RCC 7860 (cell line): ENCODE results near the gene GAB2.
"Not testable (repeated sequence)": the region's sequence is repeated elsewhere in the genome, so short reads cannot be mapped to it uniquely, and the experiment has no call there.

Experiments used
- DNase-seq: peaks from one replicate; pipeline ENCODE4 v3.0.0-alpha.2; 2015; ENCODE audit warnings: low spot score
- FAIRE-seq: peaks from 2 replicates; lab custom pipeline; 2012; peaks lifted over from hg19 to GRCh38; lab: Jason Lieb, UNC

Gene GAB2

GRCh38 chr11:78193806-78194205 is 223.8 kb downstream of the GAB2 start:
- no peak for FAIRE-seq

DNA sequence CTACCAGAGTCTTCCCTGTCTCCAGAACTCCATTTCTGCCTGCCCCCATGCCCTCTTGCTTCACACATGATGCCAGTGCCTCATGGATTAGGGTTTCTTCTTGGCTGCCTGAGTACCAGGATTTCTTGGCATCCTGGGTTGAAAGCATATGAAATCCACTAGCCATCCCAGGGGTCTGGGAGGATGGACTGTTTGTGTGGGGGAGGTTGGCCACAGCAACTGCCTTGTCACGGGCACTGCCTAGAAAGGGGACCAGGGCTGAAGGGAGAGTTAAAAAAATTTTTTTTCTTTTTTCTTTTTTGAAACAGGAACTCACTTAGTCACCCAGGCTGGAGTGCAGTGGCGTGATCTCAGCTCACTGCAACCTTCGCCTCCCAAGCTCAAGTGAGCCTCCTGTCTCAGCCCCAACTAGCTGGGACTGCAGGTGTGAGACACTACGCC is 224.7 kb downstream of the GAB2 start:
- DNase-seq, result no peak
- FAIRE-seq, result no peak

More at GRCh38 chr11:78193806-78194205, 223.8 kb downstream of the GAB2 start:
- no peak for DNase-seq

- DNase-seq (no peak), FAIRE-seq (no peak)
Observed at GRCh38 chr11:78192223-78192719, 225.3 kb downstream of the GAB2 start.

DNA sequence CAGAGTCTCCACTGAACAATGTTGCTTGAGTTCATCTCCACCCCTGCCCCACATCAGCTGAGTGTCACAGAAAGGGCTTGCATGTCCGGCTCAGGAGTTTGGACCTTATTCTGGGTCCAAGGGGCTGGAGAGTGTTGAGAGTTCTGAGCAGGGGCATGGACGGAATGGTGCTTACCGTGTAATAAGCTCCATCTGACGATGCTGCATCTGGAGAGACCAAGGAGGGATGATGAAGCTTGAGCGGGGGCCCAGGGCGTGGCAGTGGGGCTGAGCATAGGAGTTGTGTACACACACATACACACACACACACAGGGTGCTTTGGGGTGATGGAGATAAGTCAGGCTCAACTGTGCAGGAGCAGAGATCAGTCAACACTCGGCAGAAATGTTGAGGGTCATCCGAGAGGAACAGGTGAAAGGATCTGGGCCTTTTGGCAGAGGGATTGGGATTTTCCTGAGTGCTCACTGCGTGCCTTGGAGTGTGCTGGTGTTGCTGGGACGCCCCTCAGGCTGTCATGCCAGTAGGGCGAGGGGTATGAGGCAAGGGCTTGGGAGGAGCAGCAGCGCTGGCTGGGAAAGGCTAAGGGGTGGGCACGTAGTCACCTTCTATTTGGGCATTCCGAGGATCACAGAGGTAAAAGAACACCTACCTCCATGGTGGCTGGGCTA is 226.6 kb downstream of the GAB2 start:
- DNase-seq (no peak), FAIRE-seq (no peak)

- DNase-seq, result no peak
- no peak for FAIRE-seq
Observed at GRCh38 chr11:78190374-78190773, 227.2 kb downstream of the GAB2 start.

GRCh38 chr11:78189851-78190250 is 227.8 kb downstream of the GAB2 start:
- FAIRE-seq (no peak), DNase-seq (no peak)

GRCh38 chr11:78189174-78189724 is 228.4 kb downstream of the GAB2 start:
- FAIRE-seq (no peak), DNase-seq (no peak)

DNA sequence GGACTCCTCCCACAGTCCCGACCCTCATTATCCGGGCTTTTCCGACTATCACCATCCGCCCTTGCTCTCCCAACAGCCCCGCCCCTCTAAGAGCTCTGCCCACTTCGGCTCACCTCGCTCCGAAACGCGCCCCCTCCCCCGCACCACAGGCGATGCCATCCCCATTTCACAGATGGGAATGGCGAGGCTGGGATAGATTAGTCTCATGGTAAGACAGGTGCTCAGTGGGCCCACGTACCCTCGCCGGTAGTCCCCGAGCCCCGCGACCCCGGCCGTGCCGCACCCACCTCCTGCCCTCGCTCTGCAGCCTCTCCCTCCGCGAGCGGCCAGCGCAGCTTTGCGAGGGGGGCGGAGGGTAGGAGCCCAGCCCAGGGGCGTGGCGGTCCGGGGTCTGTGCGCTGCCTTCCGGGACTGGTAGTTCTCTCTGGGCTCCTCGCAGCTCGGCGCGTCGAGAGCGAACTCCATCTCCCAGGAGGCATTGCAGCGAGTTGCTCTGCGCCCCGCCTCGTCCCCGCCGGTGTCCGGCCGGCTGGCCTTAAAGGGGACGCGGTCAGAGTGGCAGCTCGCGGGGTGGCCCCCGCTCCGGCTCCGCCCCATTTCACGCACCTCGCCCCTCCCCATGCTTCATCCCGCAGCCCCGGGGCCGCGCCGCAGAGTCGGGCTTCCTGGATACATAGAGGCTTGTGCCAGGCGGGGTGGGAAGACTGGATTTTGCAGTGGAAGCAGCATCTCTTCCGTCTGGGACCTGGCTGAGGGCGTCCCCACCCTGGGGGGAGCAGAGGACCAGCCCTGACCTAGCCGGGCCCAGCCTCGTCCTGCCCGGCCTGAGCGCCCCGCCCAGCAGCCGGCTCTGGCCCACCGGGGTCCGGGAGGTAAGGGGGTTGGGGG is 229.1 kb downstream of the GAB2 start, which contains the start of the genes KCTD21 and USP35:
Gene KCTD21, minus strand, starts transcription at position 341 of the 888 bp plus-strand sequence. CDS start 14,072 bp downstream, outside the sequence.
Gene USP35, plus strand, starts transcription at position 634 of the 888 bp plus-strand sequence. CDS start 7,327 bp downstream, outside the sequence.
- FAIRE-seq (no peak), DNase-seq (peak; percentile 87)

- DNase-seq, result peak; percentile 11
- no peak for FAIRE-seq
Observed at GRCh38 chr11:78187366-78188285, 230.0 kb downstream of the GAB2 start.

- DNase-seq (no peak), FAIRE-seq (no peak)
Observed at GRCh38 chr11:78181185-78181584, 236.4 kb downstream of the GAB2 start.

- no peak for FAIRE-seq
Observed at GRCh38 chr11:78180751-78181150, 236.9 kb downstream of the GAB2 start.

GRCh38 chr11:78179459-78180071 is 238.1 kb downstream of the GAB2 start:
- no peak for FAIRE-seq

More at GRCh38 chr11:78180751-78181150, 236.9 kb downstream of the GAB2 start:
- no peak for DNase-seq

GRCh38 chr11:78177216-78177615 is 240.4 kb downstream of the GAB2 start:
- no peak for DNase-seq

More at GRCh38 chr11:78179459-78180071, 238.1 kb downstream of the GAB2 start:
- DNase-seq, result no peak

GRCh38 chr11:78176605-78177141 is 240.9 kb downstream of the GAB2 start:
- DNase-seq (no peak), FAIRE-seq (no peak)

More at GRCh38 chr11:78177216-78177615, 240.4 kb downstream of the GAB2 start:
- FAIRE-seq, result no peak

- FAIRE-seq, DNase-seq: not testable (repeated sequence)
Observed at GRCh38 chr11:78175862-78176261, 241.8 kb downstream of the GAB2 start.

GRCh38 chr11:78171951-78172350 is 245.7 kb downstream of the GAB2 start:
- DNase-seq (no peak), FAIRE-seq (no peak)

GRCh38 chr11:78170874-78171549 is 246.6 kb downstream of the GAB2 start:
- FAIRE-seq (no peak), DNase-seq (no peak)

DNA sequence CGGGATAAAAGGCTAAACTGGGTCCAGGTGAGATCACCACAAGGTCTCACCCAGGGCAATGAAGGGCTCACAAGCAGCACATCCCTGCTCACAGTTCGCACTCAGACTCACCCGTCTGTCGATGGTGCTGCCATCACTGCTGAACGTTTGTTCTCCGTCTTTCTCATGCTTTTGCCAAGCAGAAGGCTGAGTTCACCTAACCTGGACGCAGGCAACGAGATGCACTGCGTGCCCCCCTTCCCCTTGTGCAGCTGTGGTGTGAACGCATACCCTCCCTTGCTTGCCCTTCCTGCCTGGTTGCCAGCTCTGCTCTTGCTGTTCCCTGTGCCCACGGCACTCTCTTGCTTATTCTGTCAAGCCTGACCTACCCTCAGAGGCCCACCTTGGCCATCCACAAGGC is 247.2 kb downstream of the GAB2 start:
- FAIRE-seq, result no peak
- no peak for DNase-seq
